ENCODE measurements around the gene NCBP2. TPM values are rescaled to one million over a fixed set of nuclear protein-coding genes. Genes with fewer than 3 reads are reported as not detected.
A peak's percentile ranks its signal among the peaks of the same experiment; 100 is the strongest.

The NCBP2 gene
- total RNA-seq, 1 donor from 2014 or later, result 79.9 TPM

- peaks cover 17% of the 10 kb centered on the region for H3K4me1 Mint-ChIP-seq (ENCODE audit: low read depth)
- no peaks in the 10 kb centered on the region for H3K9me3 Mint-ChIP-seq (ENCODE audit: low read depth)
- peaks cover 35% of the 10 kb centered on the region for H3K27me3 Mint-ChIP-seq
- TF ChIP-seq CTCF (IDR thresholded peaks at IDR 0.05; ENCODE audit: unreplicated experiment), result no peak
- no peak overlapping the region for H3K27ac Mint-ChIP-seq
- peaks cover 5% of the 10 kb centered on the region for H3K36me3 Mint-ChIP-seq (ENCODE audit: insufficient read depth)
- no peak for DNase-seq (ENCODE audit: low spot score, unreplicated experiment)
- H3K4me3 Mint-ChIP-seq (ENCODE audit: low read depth), result no peak overlapping the region
Measured at GRCh38 chr3:196965112-196965803, 22.9 kb upstream of the NCBP2 start.

- no peaks in the 10 kb centered on the region for H3K9me3 Mint-ChIP-seq (ENCODE audit: low read depth)
- peaks cover 5% of the 10 kb centered on the region for H3K36me3 Mint-ChIP-seq (ENCODE audit: insufficient read depth)
- peaks cover 17% of the 10 kb centered on the region for H3K4me1 Mint-ChIP-seq (ENCODE audit: low read depth)
- no peak for TF ChIP-seq CTCF (IDR thresholded peaks at IDR 0.05; ENCODE audit: unreplicated experiment)
- no peak overlapping the region for H3K27ac Mint-ChIP-seq
- DNase-seq (ENCODE audit: low spot score, unreplicated experiment), result no peak
- H3K4me3 Mint-ChIP-seq (ENCODE audit: low read depth), result no peak overlapping the region
- peaks cover 32% of the 10 kb centered on the region for H3K27me3 Mint-ChIP-seq
Measured at GRCh38 chr3:196963631-196963953, 21.3 kb upstream of the NCBP2 start.

- Mint-ChIP-seq H3K27ac (peak overlapping the region; percentile 96), H3K9me3 (ENCODE audit: low read depth) (no peaks in the 10 kb centered on the region), H3K4me1 (ENCODE audit: low read depth) (peaks cover 17% of the 10 kb centered on the region), H3K36me3 (ENCODE audit: insufficient read depth) (peaks cover 5% of the 10 kb centered on the region), H3K27me3 (peaks cover 30% of the 10 kb centered on the region), H3K4me3 (ENCODE audit: low read depth) (peak overlapping the region; percentile 30)
- TF ChIP-seq CTCF (IDR thresholded peaks at IDR 0.05; ENCODE audit: unreplicated experiment), result no peak
- DNase-seq (ENCODE audit: low spot score, unreplicated experiment), result no peak
Measured at GRCh38 chr3:196962930-196963630, 20.8 kb upstream of the NCBP2 start.

GRCh38 chr3:196962108-196962929, 20.0 kb upstream of the NCBP2 start:
- peaks cover 16% of the 10 kb centered on the region for H3K4me1 Mint-ChIP-seq (ENCODE audit: low read depth)
- no peak for DNase-seq (ENCODE audit: low spot score, unreplicated experiment)
- no peak for TF ChIP-seq CTCF (IDR thresholded peaks at IDR 0.05; ENCODE audit: unreplicated experiment)
- peak overlapping the region; percentile 30 for H3K4me3 Mint-ChIP-seq (ENCODE audit: low read depth)
- peaks cover 23% of the 10 kb centered on the region for H3K27me3 Mint-ChIP-seq
- H3K27ac Mint-ChIP-seq, result peak overlapping the region; percentile 96
- H3K36me3 Mint-ChIP-seq (ENCODE audit: insufficient read depth), result peaks cover 5% of the 10 kb centered on the region
- H3K9me3 Mint-ChIP-seq (ENCODE audit: low read depth), result no peaks in the 10 kb centered on the region

GRCh38 chr3:196954832-196955231, 12.5 kb upstream of the NCBP2 start:
- no peak overlapping the region for H3K27ac Mint-ChIP-seq
- no peak for TF ChIP-seq CTCF (IDR thresholded peaks at IDR 0.05; ENCODE audit: unreplicated experiment)
- no peaks in the 10 kb centered on the region for H3K4me1 Mint-ChIP-seq (ENCODE audit: low read depth)
- no peaks in the 10 kb centered on the region for H3K36me3 Mint-ChIP-seq (ENCODE audit: insufficient read depth)
- H3K4me3 Mint-ChIP-seq (ENCODE audit: low read depth), result no peak overlapping the region
- H3K9me3 Mint-ChIP-seq (ENCODE audit: low read depth), result no peaks in the 10 kb centered on the region
- DNase-seq (ENCODE audit: low spot score, unreplicated experiment), result no peak
- peaks cover 12% of the 10 kb centered on the region for H3K27me3 Mint-ChIP-seq
